Cardiac muscle cell (in vitro differentiated cells and primary cell): ENCODE data around the gene CTSO. TPM values are rescaled to one million over a fixed set of nuclear protein-coding genes. Genes with fewer than 3 reads are reported as not detected.

Experiments used
- DNase-seq, 2 donors: peaks; one replicate each; pipeline versions ENCODE4 v3.0.0 to v3.0.0-alpha.2; 2010 to 2017; ENCODE audit warnings: low read depth in 1 of 2, low spot score in 1 of 2
- H3K27ac ChIP-seq: fragments of 200-600 bp; sonication (generic); 2 replicates; pipeline ENCODE4 v1.5.1; 2016
- H3K27me3 ChIP-seq: fragments of 200-600 bp; sonication (generic); 2 replicates; pipeline ENCODE4 v1.6.0; 2016; ENCODE audit warnings: control low read depth
- H3K36me3 ChIP-seq: fragments of 200-600 bp; sonication (generic); 2 replicates; pipeline ENCODE4 v1.5.1; 2016; ENCODE audit warnings: control low read depth
- H3K4me1 ChIP-seq: fragments of 200-600 bp; sonication (generic); 2 replicates; pipeline ENCODE4 v1.8.1; 2017; ENCODE audit warnings: low read depth, mild to moderate bottlenecking, mixed run types
- H3K4me3 ChIP-seq: fragments of 200-600 bp; sonication (generic); 2 replicates; pipeline ENCODE4 v1.5.1; 2016; ENCODE audit warnings: mild to moderate bottlenecking
- H3K9me3 ChIP-seq: fragments of 200-600 bp; sonication (generic); 2 replicates; pipeline ENCODE4 v1.5.1; 2017; ENCODE audit warnings: low read depth, mild to moderate bottlenecking, control low read depth
- polyA plus RNA-seq: library from polyadenylated mRNA; unstranded; fragments of >200 nt; fragmentation: Nextera tagmentation; extraction: Ambion mirVana; gene quantifications from 2 replicates; pipeline ENCODE4 v1.2.1, GENCODE V29; 2016
- total RNA-seq: library from RNA; depleted of rRNA; stranded (reverse); fragments of >200 nt; gene quantifications from 2 replicates; pipeline ENCODE4 v1.2.3, GENCODE V29; 2016
- TF ChIP-seq, protein P1 (sequence below): IDR thresholded peaks from 2 replicates; pipeline ENCODE4 v1.5.1; 2012; ENCODE audit warnings: low read depth, mild to moderate bottlenecking, low read length

The CTSO gene
- total and polyA plus RNA-seq, 2 experiments from 2014 or later = 2.6 to 6.5 TPM

- H3K27me3 ChIP-seq = no peaks in the 10 kb centered on the region
- peak; percentile 8 to 38 for DNase-seq
- no peaks in the 10 kb centered on the region for H3K9me3 ChIP-seq
- no peaks in the 10 kb centered on the region for H3K36me3 ChIP-seq
- TF ChIP-seq, protein P1, sequence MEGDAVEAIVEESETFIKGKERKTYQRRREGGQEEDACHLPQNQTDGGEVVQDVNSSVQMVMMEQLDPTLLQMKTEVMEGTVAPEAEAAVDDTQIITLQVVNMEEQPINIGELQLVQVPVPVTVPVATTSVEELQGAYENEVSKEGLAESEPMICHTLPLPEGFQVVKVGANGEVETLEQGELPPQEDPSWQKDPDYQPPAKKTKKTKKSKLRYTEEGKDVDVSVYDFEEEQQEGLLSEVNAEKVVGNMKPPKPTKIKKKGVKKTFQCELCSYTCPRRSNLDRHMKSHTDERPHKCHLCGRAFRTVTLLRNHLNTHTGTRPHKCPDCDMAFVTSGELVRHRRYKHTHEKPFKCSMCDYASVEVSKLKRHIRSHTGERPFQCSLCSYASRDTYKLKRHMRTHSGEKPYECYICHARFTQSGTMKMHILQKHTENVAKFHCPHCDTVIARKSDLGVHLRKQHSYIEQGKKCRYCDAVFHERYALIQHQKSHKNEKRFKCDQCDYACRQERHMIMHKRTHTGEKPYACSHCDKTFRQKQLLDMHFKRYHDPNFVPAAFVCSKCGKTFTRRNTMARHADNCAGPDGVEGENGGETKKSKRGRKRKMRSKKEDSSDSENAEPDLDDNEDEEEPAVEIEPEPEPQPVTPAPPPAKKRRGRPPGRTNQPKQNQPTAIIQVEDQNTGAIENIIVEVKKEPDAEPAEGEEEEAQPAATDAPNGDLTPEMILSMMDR = no peak
- H3K4me1 ChIP-seq = peaks cover 18% of the 10 kb centered on the region
- H3K4me3 ChIP-seq = no peak overlapping the region
- H3K27ac ChIP-seq = no peak overlapping the region
Observed at GRCh38 chr4:155911905-155912304, 41.8 kb downstream of the CTSO start.

DNA sequence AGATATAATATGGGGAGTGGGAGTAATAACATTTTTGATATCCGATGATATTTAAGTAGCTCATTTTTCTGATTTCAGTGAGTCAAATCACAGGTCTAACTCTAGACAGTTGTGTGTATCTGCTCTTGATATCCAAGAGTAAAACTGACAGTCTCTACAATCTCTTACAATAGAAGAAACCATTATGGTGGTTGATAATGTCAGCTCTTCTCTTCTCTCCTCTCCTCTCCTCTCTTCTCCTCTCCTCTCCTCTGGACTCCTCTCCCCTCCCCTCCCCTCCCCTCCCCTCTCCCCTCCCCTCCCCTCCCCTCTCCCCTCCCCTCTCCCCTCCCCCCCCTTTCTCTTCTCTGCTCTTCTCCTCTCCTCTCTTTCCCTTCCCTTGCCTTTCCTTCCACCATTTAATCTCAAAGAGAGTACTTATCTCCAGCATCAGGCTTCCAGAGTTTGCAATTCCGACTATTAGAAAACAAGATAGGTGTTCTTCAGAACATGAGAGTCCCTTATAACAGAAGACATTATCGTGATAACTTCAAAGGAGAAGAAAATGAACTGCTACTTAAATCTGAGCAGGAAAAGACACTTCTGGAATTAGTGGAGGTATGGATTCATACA lies 43.9 kb downstream of the CTSO start:
- no peak for DNase-seq
- Histone ChIP-seq H3K9me3 (no peaks in the 10 kb centered on the region), H3K4me3 (no peak overlapping the region), H3K27me3 (no peaks in the 10 kb centered on the region), H3K4me1 (peaks cover 18% of the 10 kb centered on the region), H3K27ac (no peak overlapping the region), H3K36me3 (no peaks in the 10 kb centered on the region)
- TF ChIP-seq, protein P1 = no peak

GRCh38 chr4:155908187-155909139 lies 45.2 kb downstream of the CTSO start:
- TF ChIP-seq, protein P1 = no peak
- Histone ChIP-seq H3K9me3 (no peaks in the 10 kb centered on the region), H3K27me3 (no peaks in the 10 kb centered on the region), H3K36me3 (no peaks in the 10 kb centered on the region), H3K4me1 (peaks cover 27% of the 10 kb centered on the region), H3K4me3 (no peak overlapping the region), H3K27ac (no peak overlapping the region)
- DNase-seq = no peak

- Histone ChIP-seq H3K4me3 (no peak overlapping the region), H3K4me1 (peaks cover 23% of the 10 kb centered on the region), H3K27me3 (no peaks in the 10 kb centered on the region), H3K9me3 (no peaks in the 10 kb centered on the region), H3K36me3 (no peaks in the 10 kb centered on the region), H3K27ac (no peak overlapping the region)
- TF ChIP-seq, protein P1 = no peak
- peak in 1 of 2 donors; percentile 13 for DNase-seq
Observed at GRCh38 chr4:155907556-155907955, 46.1 kb downstream of the CTSO start.

DNA sequence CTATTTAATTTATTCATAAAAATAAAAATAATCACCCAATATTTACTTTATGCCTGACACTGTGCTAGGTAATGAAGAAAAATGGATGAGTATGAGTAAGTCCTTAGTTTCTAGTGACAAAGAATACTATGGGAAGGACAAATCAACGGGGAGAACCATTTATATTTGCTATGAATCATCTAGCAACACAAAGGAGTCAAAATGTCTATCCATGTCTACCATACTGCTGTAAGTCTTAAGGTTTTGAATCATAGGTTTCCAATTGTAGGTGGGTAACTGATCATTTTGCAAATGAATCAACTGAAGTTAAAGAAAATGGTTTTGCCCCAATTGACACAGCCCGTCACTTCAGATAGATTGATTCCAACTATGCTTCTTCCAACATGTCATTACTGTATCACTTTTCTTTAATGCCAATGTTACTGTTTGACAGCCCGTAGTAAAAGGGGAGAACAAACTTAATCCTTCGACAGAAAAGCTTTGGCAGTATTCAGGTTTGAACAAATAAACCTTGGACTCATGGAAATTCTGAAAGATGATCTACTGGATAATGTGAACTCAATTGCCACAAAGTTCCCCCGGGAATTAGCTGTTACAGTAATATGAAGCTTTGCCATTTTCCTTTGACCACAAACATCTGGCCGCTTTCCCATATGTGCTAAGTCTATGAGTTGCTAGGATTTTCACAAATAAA lies 47.0 kb downstream of the CTSO start:
- Histone ChIP-seq H3K4me1 (peaks cover 15% of the 10 kb centered on the region), H3K27ac (no peak overlapping the region), H3K27me3 (no peaks in the 10 kb centered on the region), H3K36me3 (no peaks in the 10 kb centered on the region), H3K9me3 (no peaks in the 10 kb centered on the region), H3K4me3 (no peak overlapping the region)
- TF ChIP-seq, protein P1 = no peak
- DNase-seq = peak in 1 of 2 donors; percentile 98
